ENCODE results near the gene PKNOX1.
"Not testable (repeated sequence)": the region's sequence is repeated elsewhere in the genome, so short reads cannot be mapped to it uniquely, and the experiment has no call there.

Gene PKNOX1

DNA sequence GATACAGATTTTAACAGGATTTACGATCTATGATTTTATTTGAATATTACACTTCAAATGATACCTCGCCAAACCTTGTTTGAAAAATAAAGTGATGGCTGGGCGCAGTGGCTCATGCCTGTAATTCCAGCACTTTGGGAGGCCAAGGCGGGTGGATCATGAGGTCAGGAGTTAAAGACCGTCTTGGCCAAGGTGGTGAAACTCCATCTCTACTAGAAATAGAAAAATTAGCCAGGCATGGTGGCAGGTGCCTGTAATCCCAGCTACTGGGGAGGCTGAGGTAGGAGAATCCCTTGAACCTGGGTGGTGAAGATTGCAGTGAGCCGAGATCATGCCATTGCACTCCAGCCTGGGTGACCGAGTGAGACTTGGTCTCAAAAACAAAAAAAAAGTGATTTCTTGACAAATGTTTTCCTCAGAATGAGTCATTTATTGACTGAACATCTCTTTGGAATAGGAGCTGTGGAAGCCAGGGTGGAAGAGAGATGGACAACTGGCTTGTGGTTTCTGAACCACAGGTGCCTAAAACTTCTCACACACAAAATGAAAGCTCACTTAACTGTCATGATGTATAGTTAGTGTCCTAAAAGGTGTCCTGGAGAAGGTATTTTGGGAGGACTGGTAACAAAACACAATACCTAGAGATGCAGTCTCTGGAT is 11.9 kb downstream of the PKNOX1 start:
- DNase-seq = no peak

DNA sequence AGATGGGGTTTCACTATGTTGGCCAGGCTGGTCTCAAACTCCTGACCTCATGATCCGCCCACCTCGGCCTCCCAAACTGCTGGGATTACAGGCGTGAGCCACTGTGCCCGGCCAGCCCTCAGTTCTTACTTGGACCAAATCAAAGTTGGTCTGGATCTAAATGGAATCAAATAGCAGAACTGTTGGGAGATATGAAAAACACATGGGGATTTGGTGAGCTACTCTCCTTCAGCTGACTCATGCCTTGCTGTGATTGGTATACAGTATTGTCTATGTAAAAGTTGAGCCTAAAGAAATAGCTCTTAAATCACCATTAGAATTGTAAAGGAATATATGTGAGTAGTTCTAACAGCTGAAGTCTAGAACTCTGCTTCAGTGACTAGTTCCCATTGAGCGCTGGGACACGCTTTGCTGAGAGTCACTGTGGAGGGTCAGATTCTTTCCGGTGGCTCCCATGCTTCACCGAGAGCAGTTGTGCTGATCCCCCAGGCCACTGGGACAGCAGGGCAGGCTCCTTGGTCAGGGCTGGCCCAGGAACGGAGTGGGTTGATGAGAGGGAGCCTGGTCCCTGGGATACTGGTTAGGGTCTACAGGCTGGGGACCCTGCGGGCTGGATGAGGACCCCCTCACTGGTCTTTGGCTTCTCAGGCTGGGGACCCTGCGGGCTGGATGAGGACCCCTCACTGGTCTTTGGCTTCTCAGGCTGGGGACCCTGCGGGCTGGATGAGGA is 14.0 kb downstream of the PKNOX1 start:
- no peak for DNase-seq

DNA sequence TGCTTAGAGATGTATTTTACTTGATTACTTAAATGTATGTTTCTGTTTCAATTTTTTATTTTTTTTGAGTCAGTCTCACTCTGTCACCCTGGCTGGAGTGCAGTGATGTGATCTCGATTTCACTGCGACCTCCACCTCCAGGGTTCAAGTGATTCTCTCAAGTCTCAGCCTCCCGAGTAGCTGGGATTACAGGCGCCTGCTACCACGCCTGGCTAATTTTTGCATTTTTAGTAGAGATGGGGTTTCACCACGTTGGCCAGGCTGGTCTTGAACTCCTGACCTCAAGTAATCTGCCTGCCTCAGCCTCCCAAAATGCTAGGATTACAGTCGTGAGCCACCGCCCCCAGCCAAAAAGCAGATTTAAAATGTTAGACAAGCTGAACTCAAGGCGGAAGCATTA is 15.0 kb downstream of the PKNOX1 start:
- DNase-seq = not testable (repeated sequence)

DNA sequence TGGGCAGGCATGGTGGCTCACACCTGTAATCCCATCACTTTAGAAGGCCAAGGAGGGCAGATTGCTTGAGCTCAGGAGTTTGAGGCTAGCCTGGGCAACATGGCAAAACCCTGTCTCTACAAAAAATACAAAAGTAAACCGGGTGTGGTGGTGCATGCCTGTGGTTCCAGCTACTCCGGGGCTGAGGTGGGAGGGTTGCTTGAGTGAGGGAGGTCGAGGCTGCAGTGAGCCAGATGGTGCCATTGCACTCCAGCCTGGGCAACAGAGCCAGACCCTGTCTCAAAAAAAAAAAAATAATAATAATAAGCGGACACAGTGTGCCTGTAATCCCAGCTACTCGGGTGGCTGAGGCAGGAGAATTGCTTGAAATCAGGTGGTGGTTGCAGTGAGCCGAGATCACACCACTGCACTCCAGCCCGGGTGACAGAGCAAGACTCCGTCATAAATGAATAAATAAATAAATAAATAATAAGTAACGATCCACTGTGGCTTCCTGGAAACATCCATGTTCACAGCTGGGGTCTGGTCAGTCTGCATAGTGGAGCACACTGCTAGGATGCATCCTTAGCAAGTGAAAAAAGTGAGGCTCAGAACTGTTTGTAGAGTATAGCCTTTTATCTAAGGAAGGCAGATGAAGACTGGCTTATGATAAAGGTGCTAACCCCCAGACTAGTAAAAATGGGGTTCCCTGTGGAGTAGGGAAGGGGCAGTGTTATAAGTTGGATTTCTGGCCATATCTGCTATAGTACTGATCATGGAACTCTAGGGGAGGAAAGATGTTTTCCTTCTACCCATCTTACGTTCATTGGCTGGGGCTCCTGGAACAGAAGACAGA is 15.7 kb downstream of the PKNOX1 start:
- DNase-seq = no peak

- DNase-seq = no peak
Observed at GRCh38 chr21:42991992-42992740, 17.8 kb downstream of the PKNOX1 start.

DNA sequence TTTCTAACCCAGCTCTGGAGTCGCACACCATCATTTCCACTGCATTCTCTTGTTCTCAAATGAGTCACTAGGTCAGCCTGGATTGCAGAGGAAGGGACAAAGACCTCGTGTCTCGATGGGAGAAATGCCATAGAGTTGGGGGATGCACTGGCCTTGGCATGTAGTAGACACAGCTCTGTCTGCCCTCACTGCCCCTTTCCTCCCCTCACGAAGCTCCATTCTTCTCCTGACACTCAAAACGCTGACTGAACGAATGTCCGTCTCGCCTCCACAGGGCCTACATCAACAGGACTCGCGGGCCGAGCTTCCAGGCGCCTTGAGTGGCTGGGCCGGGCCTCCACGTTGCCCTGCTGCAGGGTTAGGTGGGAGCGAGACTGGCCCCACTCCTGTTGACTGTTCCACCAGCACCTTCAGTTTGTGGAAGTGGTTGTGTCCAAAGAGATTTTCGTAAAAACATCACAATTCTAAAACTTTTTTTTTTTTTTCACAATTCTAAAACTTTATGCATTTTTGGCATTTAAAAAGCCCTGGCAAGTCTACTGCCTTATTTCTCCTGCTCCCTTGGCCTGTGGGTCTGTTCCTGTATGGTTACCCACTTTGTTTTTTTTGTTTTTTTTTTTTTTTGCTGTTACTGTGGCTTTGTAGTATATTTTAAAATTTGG is 18.8 kb downstream of the PKNOX1 start:
- DNase-seq = no peak

DNA sequence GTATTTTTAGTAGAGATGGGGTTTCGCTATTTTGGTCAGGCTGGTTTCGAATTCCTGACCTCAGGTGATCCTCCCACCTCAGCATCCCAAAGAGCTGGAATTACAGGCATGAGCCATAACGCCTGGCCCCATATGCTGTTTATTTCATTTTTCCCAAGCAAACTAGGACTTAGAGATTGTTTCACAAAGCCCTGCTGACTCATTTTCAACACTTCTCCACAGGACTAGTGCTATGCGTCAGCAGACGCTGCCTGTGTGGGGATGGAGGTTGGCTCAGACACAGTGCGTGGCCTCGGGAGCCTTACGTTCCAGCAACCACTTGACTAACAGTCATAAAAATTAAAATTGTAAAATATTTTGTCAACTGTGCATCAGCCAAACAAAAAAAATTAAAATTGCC is 22.7 kb downstream of the PKNOX1 start:
- DNase-seq = no peak

GRCh38 chr21:42997983-42998382 is 23.6 kb downstream of the PKNOX1 start:
- not testable (repeated sequence) for DNase-seq

- not testable (repeated sequence) for DNase-seq
Observed at GRCh38 chr21:42999152-42999551, 24.8 kb downstream of the PKNOX1 start.

- not testable (repeated sequence) for DNase-seq
Observed at GRCh38 chr21:43000041-43000440, 25.7 kb downstream of the PKNOX1 start.

- DNase-seq = no peak
Observed at GRCh38 chr21:43001316-43001715, 27.0 kb downstream of the PKNOX1 start.

GRCh38 chr21:43004926-43005325 is 30.6 kb downstream of the PKNOX1 start:
- no peak for DNase-seq

- no peak for DNase-seq
Observed at GRCh38 chr21:43005635-43006034, 31.3 kb downstream of the PKNOX1 start.

DNA sequence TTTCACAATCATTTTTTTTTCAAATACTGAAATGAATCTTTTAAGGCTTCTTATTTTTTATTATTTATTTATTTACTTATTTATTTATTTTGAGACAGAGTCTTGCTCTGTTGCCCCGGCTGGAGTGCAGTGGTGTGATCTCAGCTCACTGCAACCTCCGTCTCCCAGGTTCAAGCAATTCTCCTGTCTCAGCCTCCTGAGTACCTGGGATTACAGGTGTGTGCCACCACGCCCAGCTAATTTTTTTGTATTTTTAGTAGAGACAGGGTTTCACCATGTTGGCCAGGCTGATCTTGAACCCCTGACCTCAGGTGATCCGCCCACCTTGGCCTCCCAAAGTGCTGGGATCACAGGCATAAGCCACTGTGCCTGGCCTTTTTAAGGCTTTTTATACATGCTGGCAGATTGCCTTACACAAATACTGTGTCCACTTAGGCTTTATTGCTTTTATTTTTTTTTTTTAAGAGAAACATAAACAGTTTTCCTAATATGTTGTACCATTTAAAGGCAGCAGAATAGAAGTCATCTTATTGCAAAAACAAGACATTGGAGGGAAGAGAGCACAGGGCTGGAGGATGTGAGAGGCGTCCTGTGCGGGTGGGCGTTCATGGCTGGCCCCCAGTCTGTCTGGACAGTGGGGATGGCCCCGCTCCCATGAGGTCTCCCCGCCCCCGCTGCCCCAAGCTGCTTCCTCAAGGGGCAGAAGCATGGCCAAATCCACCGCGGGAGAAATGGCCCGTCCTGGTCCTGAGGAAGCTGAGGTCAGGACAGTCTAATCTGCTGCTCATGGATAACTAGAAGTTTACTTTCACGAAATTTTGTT is 31.9 kb downstream of the PKNOX1 start:
- DNase-seq = not testable (repeated sequence)

DNA sequence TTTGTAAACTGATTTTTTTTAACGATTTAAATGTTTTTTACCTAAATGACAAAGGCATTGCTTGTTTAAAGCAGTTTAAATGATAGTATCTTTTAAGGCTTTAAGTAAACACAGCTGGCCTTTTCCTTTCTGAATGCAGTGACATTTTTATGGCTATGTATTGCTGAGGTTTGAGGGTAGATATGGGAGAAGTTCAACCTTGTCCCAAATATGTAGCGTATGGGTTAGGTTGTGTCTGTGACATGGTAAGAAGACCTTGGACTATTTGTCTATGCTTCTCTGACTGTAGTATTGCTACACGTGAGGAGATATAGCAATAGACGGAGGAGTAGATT is 32.5 kb downstream of the PKNOX1 start:
- DNase-seq = no peak

GRCh38 chr21:43012596-43012995 is 38.2 kb downstream of the PKNOX1 start:
- DNase-seq = no peak

GRCh38 chr21:43015906-43016540 is 41.7 kb downstream of the PKNOX1 start:
- DNase-seq = no peak

GRCh38 chr21:43016728-43017127 is 42.4 kb downstream of the PKNOX1 start:
- no peak for DNase-seq

DNA sequence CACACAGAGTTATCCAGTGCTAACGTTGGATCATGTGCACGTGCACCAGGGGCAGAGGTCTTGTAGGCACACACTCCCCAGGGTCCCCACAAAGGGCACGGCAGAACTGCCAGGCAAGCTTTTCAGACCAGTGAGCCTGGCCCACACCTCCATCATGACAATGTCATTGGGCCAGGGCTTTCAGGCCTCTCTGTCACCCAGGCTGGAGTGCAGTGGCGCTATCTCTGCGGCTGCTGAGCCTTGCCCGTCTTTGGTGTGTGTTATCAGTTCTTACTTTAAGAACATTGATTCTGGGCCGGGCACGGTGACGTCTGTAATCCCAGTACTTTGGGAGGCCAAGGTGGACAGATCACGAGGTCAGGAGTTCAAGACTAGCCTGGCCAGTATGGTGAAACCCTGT is 44.2 kb downstream of the PKNOX1 start:
- DNase-seq = no peak

DNA sequence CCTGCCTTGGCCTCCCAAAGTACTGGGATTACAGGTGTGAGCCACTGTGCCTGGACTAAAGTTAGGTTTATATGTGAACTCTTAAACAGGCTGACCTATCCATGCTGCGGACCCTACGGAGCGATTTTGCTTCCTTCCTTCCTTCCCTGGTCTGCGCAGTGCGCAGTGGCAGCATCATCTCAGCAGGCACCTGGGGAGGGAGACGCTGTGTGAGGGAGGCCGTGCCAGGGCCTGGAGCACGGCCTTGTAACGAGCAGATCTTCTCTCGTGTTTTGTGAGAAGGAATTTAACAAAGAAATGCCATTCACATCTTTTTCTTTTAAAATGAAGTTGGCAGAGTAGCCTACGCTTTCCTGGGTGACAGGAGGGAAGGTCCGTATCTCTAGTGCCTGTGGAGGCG is 45.8 kb downstream of the PKNOX1 start:
- DNase-seq = no peak

DNA sequence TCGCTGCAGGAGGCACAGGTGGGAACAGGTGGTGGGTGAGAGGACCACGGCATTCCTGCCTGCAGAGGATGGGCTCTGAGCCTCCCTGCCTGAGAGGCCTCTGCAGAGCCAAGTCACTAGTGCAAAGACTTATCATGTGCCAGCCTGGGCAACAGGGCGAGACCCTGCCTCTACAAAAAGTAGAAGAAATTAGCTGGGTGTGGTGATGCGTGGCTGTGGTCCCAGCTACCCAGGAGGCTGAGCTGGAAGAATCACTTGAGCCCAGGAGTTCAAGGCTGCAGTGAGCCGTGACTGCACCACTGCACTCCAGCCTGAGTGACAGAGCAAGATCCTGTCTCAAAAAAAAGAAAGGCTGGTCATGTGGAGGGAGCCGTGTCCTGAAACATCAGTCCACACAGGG is 46.4 kb downstream of the PKNOX1 start:
- no peak for DNase-seq

Data from activated T-cell treated with anti-CD3 and anti-CD28 coated beads for 4 hours (primary cell).